GM19467 (cell line): ENCODE results near the gene WEE1.
"Not testable (repeated sequence)": the region's sequence is repeated elsewhere in the genome, so short reads cannot be mapped to it uniquely, and the experiment has no call there.

Source experiments
- ATAC-seq: cut with Tn5 transposase; IDR thresholded peaks from one replicate; pipeline ENCODE4 v1.9.1; 2021; ENCODE audit warnings: mild to moderate bottlenecking, moderate library complexity; ENCODE audit not compliant: unreplicated experiment

The WEE1 gene

DNA sequence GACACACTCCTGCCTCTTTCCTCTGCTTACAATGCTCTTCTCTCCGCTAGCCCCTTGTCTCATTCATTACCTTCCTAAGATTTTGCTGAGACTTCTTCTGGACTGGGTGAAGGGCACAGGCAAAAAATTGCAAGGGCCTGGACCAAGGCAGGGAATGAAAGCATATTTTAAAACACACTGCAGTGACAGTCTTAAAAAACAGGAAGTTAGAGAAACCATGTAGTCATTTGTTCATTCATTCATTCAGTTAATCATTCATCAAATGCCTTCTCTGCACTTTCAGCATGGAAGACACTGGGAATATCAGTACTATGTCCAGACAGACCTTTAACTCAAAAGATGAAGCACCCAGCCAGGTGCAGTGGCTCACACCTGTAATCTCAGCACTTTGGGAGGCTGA lies 45.5 kb downstream of the WEE1 start:
- no peak for ATAC-seq

DNA sequence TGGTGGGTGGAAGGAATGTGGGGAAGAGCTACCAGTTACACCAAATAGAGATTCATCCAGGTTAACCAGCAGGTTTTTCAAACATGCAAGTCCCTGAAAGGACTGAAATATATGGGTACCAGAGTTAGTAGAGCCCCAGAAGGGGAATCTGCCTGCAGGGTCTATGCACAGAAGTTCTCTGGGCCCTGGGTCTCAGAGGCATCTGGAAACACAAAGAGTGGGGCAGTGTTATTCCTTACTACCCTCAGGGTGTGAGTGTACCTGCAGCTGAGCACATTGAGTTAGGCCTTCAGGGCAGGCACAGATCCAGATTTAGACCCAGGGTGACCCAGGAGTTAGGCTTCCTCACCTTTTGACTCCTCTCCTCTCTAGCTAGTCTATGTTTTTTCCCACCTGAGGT lies 46.5 kb downstream of the WEE1 start:
- ATAC-seq, result no peak

DNA sequence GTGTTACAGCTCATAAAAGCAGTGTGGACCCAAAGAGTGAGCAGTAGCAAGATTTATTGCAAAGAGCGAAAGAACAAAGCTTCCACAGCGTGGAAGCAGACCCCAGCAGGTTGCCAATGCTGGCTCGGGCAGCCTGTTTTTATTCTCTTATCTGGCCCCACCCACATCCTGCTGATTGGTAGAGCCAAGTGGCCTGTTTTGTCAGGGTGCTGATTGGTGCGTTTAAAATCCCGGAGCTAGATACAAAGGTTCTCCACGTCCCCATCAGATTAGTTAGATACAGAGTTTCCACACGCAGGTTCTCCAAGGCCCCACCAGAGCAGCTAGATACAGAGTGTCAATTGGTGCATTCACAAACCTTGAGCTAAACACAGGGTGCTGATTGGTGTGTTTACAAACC lies 48.9 kb downstream of the WEE1 start:
- ATAC-seq, result not testable (repeated sequence)

DNA sequence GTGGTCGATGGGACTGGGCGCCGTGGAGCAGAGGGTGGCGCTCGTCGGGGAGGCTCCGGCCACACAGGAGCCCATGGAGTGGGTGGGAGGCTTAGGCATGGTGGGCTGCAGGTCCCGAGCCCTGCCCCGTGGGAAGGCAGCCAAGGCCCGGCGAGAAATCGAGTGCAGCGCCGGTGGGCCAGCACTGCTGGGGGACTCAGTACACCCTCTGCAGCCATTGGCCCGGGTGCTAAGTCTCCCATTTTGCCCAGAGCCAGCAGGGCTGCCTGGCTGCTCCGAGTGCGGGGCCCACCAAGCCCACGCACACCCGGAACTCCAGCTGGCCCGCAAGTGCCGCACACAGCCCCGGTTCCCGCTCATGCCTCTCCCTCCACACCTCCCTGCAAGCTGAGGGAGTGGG lies 49.6 kb downstream of the WEE1 start:
- ATAC-seq, result not testable (repeated sequence)

DNA sequence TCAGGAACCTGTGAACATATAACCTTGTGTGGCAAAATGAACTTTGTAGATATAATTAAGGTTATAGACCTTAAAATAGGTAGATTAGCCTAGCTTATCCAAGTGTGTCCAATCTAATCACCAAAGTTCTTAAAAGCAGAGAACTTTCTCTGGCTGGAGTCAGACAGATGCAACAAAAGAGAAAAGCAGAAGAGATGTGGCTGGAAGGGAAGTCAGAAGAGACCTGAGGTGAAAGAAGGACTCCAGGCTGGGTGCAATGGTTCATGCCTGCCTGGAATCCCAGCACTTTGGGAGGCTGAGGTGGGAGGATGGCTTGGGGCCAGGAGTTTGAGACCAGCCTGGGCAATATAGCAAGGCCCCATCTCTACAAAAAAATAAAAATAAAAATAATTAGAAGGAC lies 51.0 kb downstream of the WEE1 start:
- ATAC-seq, result no peak

DNA sequence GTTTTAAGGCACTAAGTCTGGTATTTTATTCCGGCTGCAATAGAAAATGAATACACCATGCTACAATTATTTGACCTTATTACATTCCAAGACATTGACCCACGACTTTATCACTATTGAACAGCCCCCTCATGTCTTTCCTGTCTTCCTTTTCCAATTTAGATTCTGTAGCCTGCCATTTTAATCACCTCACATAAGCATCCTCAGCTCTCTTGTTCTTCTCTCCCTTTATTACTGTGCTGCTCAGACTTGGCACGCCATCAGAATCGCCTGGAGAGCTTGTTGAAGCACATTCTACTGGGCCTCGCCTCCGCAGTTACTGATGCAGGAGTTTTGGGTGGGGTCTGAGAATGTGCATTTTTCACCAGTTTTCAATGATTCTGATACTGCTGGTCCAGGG lies 51.7 kb downstream of the WEE1 start:
- no peak for ATAC-seq

DNA sequence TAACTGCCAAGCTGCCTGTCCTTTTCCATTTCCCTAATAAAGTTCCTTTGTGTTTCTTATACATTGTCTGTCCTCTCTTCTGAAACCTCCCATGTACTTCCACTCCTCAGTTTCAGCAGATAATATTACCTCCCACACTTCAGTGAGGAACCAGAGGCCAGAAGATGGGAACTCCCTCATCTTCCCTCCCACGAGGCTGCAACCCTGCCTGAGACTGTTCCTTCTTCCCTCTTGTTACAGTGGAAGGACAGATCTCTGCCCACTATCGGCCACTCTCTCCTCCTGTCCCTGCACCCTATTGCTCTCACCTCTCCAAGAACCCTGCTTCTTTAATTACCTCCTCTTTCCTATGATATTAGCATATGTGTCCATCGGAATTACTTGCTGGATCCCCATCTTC lies 52.3 kb downstream of the WEE1 start:
- no peak for ATAC-seq

DNA sequence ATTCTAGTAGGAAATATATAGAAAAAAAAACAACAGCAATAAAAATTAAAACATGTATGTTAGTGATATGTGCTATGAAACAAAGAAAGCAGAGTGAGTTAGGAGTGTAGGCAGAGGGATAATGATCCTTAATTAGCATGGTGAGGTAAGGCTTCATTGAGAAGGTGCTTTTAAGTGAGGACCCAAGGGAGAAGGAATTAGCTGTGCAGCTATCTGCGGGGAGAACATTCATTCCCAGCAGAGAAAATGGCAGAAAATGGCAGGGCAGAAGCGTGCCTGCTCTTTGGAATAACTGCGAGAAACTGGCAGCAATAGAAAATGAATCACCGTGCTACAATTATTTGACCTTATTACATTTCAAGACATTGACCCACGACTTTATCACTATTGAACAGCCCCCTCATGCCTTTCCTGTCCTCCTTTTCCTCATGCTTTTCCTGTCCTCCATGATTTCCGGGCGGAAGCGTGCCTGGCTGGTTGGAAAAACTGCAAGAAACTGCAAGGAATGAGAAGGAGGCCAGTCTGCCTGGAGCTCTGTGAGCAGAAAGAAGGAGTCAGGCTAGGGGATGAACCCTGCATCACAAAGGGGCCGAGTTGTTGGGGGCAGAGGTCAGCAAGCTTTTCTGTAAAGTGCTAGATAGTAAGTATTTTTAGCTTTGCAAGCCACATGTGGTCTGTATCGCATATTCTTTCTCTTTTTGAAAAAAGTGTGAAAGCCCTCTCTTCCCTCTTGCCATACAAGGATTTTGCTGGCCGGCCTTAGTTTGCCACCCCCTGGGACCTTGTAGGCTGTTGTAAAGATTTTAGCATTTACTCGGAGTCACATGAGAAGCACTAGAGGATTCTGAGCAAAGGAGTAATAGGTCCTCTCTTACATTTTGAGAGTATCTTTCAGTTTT lies 53.3 kb downstream of the WEE1 start:
- ATAC-seq, result no peak

DNA sequence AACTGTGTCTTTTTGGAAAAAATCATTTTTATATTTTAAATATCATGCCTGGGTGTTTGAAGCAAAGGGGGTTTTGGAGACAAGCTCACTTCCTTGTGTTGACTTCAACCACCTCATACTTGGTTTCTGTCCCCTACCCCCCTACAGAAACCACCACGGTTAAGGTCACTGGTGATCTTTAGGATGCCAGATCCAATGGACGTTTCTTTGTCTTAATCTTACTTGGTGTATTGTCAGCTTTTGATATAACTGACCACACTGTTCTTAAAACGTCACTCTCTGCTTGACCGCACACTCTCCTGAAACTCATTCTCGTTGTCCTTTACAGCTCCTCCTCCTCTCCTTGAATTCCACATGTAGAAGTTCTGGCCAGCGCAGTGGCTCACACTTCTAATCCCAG lies 55.6 kb downstream of the WEE1 start:
- no peak for ATAC-seq

DNA sequence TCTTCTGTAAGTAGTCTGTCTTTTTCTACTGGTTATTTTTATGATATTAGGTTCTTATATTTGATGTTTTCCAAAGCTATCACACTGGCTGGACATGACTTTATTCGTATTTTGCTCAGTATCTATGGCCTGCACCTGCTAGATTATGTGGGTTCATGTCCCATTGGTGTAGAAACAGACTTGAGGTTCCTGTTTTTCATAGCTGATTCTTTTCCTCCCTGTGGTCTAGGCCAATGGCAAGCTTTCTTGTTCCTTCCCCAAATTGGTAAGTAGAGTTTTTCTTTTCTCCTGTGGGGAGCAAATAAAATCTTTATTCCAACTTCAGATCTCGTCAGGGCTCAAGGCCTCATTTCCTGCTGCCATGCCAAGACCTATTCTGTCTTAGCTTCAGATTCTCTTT lies 60.2 kb downstream of the WEE1 start:
- no peak for ATAC-seq

DNA sequence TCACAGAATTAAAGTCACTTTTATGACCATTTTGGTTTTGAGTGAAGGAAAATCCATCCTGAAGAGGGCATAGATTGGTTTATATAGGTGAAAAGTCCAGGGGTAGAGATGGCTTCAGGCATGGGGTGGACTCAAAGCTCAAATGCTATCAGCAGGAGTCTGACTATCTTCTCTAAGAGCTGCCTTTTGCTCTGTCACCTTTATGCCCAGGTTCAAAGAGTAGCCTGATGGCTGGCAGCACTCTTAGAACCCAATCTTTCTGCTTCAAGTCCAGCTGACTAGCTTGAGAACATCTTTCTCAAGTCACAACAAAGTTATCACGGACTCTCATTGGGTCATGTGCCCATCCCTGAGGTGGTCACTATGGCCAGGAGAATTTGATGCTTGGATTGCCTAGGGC lies 63.2 kb downstream of the WEE1 start:
- no peak for ATAC-seq

DNA sequence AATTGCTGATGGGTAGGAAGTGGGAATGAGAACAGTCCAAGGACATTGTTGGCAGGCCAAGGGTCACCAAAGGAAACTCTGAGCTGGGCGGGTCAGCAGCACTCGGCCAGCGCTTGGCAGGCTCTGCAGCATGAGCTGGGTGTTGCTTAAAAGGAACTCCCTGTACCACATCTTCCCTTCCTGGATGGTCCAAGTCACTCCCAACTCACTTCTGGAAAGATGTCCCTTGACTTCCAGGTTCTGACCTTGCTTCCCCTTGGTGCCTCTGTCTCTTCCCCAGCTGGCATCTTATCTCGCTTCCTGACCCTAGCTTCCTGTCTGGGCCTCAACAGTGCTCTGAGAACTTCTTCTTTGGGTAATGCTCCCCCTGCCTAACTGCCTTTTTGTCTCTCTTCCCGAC lies 65.6 kb downstream of the WEE1 start:
- no peak for ATAC-seq
